Measurements from ENCODE around the gene ATXN10. TPM values are rescaled to one million over a fixed set of nuclear protein-coding genes. Genes with fewer than 3 reads are reported as not detected.
"Not testable (repeated sequence)": the region's sequence is repeated elsewhere in the genome, so short reads cannot be mapped to it uniquely, and the experiment has no call there.

Gene ATXN10, protein sequence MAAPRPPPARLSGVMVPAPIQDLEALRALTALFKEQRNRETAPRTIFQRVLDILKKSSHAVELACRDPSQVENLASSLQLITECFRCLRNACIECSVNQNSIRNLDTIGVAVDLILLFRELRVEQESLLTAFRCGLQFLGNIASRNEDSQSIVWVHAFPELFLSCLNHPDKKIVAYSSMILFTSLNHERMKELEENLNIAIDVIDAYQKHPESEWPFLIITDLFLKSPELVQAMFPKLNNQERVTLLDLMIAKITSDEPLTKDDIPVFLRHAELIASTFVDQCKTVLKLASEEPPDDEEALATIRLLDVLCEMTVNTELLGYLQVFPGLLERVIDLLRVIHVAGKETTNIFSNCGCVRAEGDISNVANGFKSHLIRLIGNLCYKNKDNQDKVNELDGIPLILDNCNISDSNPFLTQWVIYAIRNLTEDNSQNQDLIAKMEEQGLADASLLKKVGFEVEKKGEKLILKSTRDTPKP
- total RNA-seq (2014; rRNA removed; shearing (Covaris generic)): 116 and 130 TPM in 2 replicates

DNA sequence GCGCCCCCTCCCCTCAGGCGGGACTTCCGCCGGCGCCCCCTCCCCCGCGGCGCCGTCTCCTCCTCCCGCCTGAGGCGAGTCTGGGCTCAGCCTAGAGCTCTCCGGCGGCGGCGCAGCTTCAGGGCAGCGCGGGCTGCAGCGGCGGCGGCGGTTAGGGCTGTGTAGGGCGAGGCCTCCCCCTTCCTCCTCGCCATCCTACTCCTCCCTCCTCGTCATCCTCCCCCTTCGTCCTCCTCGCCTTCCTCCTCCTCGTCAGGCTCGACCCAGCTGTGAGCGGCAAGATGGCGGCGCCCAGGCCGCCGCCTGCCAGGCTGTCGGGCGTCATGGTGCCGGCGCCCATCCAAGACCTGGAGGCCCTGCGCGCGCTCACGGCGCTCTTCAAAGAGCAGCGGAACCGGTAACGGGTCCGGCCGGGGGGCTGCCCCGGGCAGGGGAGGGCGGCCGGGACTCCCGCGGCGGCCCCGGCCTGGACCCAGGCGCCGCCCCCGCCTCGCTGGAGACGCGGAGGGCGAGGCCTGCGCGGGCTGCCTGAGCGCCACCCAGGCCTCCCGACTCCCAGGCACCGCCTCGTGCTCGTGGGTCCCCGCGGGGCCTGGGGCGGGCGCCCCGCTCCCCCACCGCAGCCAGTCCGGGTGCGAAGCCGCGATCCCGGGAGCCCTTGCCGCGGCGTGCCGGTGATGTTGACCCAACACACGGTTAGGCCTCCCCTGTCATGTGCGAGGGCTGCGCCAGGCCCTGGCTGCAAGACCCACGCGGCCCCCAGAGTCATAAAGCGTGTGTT lies at the start of gene ATXN10:
TSS of gene ATXN10 (plus strand) at position 52 of the 781 bp plus-strand sequence. CDS start at position 282, 230 bp downstream.
- peak; percentile 76 for DNase-seq (ENCODE audit: low read depth)

- no peak for DNase-seq (ENCODE audit: low read depth)
These were observed 49.6 kb upstream of the ATXN10 start for GRCh38 chr22:45621836-45622600.

- not testable (repeated sequence) for DNase-seq (ENCODE audit: low read depth)
These were observed 48.0 kb upstream of the ATXN10 start for GRCh38 chr22:45623464-45624145.

GRCh38 chr22:45626198-45626651 lies 45.4 kb upstream of the ATXN10 start:
- DNase-seq (ENCODE audit: low read depth): peak; percentile 69

- no peak for DNase-seq (ENCODE audit: low read depth)
These were observed 44.0 kb upstream of the ATXN10 start for GRCh38 chr22:45627489-45628233.

GRCh38 chr22:45628515-45628914 lies 43.1 kb upstream of the ATXN10 start:
- no peak for DNase-seq (ENCODE audit: low read depth)

DNA sequence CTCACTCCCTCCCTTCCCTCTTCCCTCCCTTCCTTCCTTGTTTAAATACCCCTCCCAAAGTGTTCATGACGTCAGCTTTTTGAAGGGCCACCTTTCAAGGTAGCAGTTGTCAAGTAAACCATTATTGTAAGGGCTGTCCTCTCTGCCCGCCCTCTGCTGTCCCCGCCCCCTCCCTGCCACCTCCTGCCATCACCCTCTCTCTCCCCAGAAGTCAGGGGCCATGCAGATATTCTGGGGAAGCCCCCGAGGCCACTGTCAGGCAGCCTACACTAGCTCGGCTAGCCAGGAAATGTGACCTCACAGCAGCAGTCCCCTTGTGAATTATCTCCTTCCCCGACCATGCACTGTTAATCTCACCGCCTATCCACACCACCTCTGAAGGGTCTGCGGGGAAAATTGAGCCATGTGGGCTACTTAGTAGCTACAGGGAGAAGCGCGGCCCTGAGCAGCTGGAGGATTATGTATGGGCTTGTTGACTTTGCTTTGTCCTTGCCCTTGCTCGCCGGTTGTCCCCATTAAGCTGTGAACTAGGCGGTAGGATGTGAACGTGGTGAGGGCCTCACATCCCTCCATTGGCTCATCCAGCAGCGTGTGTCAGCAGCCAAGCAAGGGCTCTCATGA lies 42.1 kb upstream of the ATXN10 start:
- no peak for DNase-seq (ENCODE audit: low read depth)

GRCh38 chr22:45630436-45630835 lies 41.2 kb upstream of the ATXN10 start:
- DNase-seq (ENCODE audit: low read depth): no peak

- no peak for DNase-seq (ENCODE audit: low read depth)
These were observed 40.3 kb upstream of the ATXN10 start for GRCh38 chr22:45631140-45631840.

GRCh38 chr22:45631841-45632238 lies 39.8 kb upstream of the ATXN10 start:
- no peak for DNase-seq (ENCODE audit: low read depth)

DNA sequence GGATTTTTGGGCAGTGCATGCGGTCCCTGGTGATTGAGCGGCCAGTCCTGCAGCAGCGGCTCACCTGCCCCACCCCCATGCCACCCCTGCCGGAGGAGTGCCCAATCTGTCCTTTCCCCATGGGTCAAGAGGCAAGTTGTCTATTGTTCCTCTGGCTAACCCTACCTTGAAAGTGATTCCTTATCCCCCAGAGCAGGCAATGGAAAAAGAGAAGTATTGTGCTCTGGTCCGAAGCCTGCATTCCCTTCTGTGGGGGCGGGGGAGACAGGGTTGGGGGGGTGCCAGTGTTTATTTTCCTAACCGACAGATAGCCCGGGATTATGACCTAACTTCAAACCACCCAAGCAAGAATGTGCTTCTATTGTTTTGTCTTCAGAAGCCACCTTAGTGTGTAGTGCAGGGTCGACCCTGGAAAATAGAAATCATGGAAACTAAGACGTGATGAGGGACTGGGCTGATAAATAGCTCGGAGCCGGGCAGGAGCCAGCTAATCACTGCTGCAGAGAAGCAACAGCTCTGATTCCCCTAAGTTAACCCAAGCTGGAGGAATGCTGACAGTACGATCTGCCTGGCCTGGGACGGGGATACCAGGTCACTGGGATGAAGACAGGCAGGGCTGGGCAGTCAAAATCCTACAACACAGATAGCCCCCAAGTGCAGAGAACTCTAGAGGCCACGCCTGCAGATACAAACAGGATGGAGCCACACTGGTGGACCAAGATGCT lies 38.7 kb upstream of the ATXN10 start:
- DNase-seq (ENCODE audit: low read depth): peak; percentile 34

DNA sequence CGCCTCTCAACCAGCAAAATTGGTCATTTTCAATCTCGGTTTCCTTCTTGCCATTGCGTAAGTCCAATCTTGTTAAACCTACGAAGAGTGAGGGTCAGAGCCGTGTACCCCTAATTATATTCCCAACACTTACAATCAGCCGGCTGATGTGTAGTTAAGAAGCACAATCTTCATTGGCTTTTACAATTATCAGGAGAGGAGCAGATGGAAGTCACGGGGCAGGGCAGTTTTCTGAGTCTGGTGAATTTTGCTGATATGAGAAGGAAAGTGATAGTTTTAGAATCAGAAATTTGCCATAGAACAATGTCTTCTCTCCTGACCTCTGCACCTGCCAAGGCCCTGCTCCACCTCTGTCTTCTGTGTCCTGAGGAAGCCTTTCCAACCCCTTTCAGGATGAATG lies 35.0 kb upstream of the ATXN10 start:
- no peak for DNase-seq (ENCODE audit: low read depth)

DNA sequence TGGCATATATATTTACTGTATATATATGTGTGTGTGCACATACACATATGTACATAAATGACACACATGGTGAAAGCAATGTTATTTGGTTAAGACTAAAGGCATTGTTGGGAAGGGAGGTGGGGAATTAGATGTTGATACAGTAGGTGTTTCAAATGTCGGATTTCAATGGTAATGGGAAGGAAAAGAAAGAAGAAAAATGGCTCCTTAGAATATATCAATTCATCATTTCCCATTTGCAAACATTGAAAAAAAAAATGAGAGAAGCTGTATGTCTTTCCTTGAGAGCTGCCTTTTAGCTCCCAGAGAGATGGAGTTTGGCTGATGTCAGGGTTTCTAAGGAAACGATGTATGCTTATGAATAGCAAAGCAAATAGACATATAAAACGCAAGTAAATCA lies 33.4 kb upstream of the ATXN10 start:
- DNase-seq (ENCODE audit: low read depth): no peak

DNA sequence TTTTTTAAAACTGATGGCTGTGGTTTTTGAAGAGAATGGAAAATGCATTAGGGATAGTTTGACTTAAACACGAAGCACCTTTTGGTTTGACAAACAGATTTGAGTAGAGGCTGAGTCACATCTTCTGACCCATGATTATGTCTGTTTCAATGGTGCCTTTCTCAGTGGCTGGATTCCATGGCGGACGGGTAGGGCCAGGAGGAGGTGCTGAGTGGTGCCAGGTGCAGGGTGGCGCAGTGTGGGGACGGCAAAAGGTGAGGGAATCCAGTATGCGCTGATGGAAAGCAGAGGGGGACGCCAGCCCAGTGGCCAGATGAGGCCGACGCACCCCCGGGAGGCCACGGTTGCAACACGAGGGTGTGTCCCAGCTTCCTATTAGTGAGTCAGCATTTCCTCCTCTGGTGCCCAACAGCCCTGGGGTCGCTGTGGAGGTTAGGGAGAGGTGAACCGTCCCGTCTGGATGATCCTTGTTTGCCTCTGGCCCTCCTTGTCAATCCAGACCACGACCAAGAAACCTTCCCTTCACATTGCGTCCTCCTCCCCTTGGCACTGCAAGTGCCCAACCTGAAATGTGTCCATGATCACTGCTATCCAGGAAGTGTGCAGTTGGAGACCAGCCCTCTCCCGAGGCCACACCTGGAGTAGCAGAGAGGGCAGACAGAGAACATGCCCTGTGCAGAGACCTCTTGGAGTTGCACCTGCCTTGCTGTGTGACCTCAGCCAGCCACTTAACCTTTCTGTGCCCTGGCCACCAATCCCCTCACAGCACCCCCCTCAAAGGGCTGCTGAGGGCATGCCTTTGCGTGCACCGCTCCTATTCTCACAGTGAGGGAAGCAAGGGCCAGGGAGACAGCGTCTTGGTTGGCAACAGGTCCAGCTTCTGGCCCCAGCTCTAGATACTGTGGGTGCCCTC lies 32.5 kb upstream of the ATXN10 start:
- peak; percentile 81 for DNase-seq (ENCODE audit: low read depth)

DNA sequence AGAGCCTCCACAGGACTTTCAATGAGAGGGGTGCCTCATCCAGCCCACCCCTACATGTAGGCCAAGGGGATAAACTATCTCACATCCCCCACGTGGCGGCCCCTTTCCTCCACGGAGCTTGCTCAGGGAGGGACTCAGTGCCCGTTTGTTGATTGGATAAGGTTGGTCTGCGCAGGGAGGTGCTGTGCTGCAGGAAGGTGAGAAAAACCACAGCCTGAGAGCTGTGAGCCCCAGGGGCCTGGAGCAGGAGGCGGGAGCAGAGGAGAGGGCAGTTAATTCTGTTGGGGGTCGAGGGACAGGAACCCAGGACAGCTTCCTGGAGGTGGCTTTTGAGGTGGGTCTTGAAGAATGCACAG lies 31.9 kb upstream of the ATXN10 start:
- no peak for DNase-seq (ENCODE audit: low read depth)

- no peak for DNase-seq (ENCODE audit: low read depth)
These were observed 31.2 kb upstream of the ATXN10 start for GRCh38 chr22:45640291-45640940.

GRCh38 chr22:45640941-45641621 lies 30.6 kb upstream of the ATXN10 start:
- DNase-seq (ENCODE audit: low read depth): no peak
